Measurements from ENCODE around the gene MAPK12. TPM values are rescaled to one million over a fixed set of nuclear protein-coding genes. Genes with fewer than 3 reads are reported as not detected.

MAPK12 gene
- total and polyA plus RNA-seq, 2 of the 8 experiments (the other 6 are each of a cell fraction or from before 2014, with no cell fraction given) = 17.3 to 20.3 TPM

GRCh38 chr22:50276143-50276542, 14.7 kb upstream of the MAPK12 start:
- Histone ChIP-seq H3K79me2 (ENCODE audit: control insufficient read depth in 1 of 2, insufficient read depth in 2 of 2, low read length in 2 of 2) (no peaks in the 10 kb centered on the region), H2BK15ac (ENCODE audit: low read length) (no peak overlapping the region), H3K23me2 (ENCODE audit: low read depth, low read length) (peaks cover 4% of the 10 kb centered on the region; the same call in 1 of the 2 replicates), H3K4me3 (ENCODE audit: extremely low read depth in 1 of 4, insufficient read depth in 2 of 4, low read depth in 3 of 4, low read length in 4 of 4) (no peak overlapping the region), H3K27me3 (replicated peaks in 1 of 4; ENCODE audit: control insufficient read depth in 3 of 4, extremely low read depth in 1 of 4, insufficient read depth in 3 of 4, low read length in 3 of 4) (peaks cover under 1 to 5% (median 4%) of the 10 kb centered on the region in 4 experiments; a peak in 5 of 7 replicates), H2BK120ac (replicated peaks; ENCODE audit: low read depth, low read length) (no peak overlapping the region), H3K36me3 (ENCODE audit: control insufficient read depth in 2 of 4, insufficient read depth in 4 of 4, low read length in 3 of 4) (peaks cover 15 to 62% (median 39%) of the 10 kb centered on the region in 4 experiments), H4K91ac (replicated peaks; ENCODE audit: insufficient read length, low read length) (no peak overlapping the region), H4K8ac (ENCODE audit: extremely low read depth, insufficient read depth, low read length) (no peak overlapping the region; the same call in 1 of the 2 replicates), H2AFZ (ENCODE audit: low read length) (no peak overlapping the region), H2BK20ac (ENCODE audit: low read length) (no peak overlapping the region), H3K18ac (ENCODE audit: extremely low read depth, low read length) (no peak overlapping the region), H3K4me2 (ENCODE audit: insufficient read depth in 1 of 2, low read depth in 2 of 2, low read length in 2 of 2) (no peak overlapping the region), H3K79me1 (ENCODE audit: low read depth, low read length) (no peaks in the 10 kb centered on the region), H2BK12ac (ENCODE audit: low read depth, low read length) (no peak overlapping the region), H2BK5ac (ENCODE audit: low read depth, low read length) (no peak overlapping the region), H4K20me1 (replicated peaks in 1 of 2; ENCODE audit: control insufficient read depth in 1 of 2, insufficient read depth in 2 of 2, low read length in 2 of 2) (peaks cover 6 to 13% of the 10 kb centered on the region in 2 experiments), H3K4ac (replicated peaks; ENCODE audit: insufficient read length, low read depth, low read length) (no peak overlapping the region), H3K4me1 (replicated peaks in 1 of 4; ENCODE audit: control insufficient read depth in 3 of 4, insufficient read depth in 4 of 4, low read length in 3 of 4) (peaks cover under 1 to 8% (median 4%) of the 10 kb centered on the region in 4 experiments; a peak in 4 of 7 replicates), H2AK5ac (ENCODE audit: low read depth, low read length) (no peak overlapping the region), H3K14ac (ENCODE audit: insufficient read length) (no peak overlapping the region), H3K9ac (replicated peaks in 1 of 4; ENCODE audit: extremely low read depth in 1 of 4, low read depth in 3 of 4, low read length in 3 of 4) (no peak overlapping the region), H3K23ac (ENCODE audit: insufficient read length) (no peak overlapping the region), H4K5ac (ENCODE audit: insufficient read length, low read depth, low read length) (no peak overlapping the region), H3K9me3 (ENCODE audit: insufficient read depth in 2 of 2, low read depth in 1 of 2, low read length in 1 of 2) (peaks cover 7 to 24% of the 10 kb centered on the region in 2 experiments; a peak in 3 of 4 replicates), H3K56ac (replicated peaks; ENCODE audit: insufficient read length, low read depth, low read length) (no peak overlapping the region), H3K27ac (ENCODE audit: low read depth, low read length) (no peak overlapping the region)
- ChIA-PET CTCF (ENCODE audit: partially characterized antibody) (interaction anchor here (0.6 to 6.0 kb wide), 36 partner anchors 9 to 514 kb away, joined by 3 to 39 read pairs (median 4); partner anchors contain the start of genes HDAC10 and MAPK12), POLR2A (ENCODE audit: partially characterized antibody) (interaction anchor here (0.6 to 1.3 kb wide), 5 partner anchors 12 to 74 kb away, joined by 3 read pairs; partner anchors contain the start of gene HDAC10)
- 88% methylated on average over 15 of the region's 25 CpGs; no CpG with 5 or more reads in 1 of the 2 experiments for WGBS, 2 experiments (ENCODE audit: extremely low coverage in 1 of 2, insufficient coverage in 1 of 2, insufficient read length in 1 of 2, insufficient replicate concordance in 2 of 2, low coverage in 1 of 2, low lambda C conversion rate in 2 of 2, missing lambda C conversion rate in 1 of 2)
- DNase-seq (ENCODE audit: low read depth in 1 of 2, low spot score in 2 of 2) (peak in 1 of 2 experiments; percentile 77), FAIRE-seq (no peak)
- TF ChIP-seq RXRA (IDR thresholded peaks at IDR 0.05; ENCODE audit: insufficient read depth, low read depth, low read length) (no peak), SAP30 (IDR thresholded peaks at IDR 0.05; ENCODE audit: insufficient read depth, insufficient replicate concordance, low read length) (no peak), KDM5A (IDR thresholded peaks at IDR 0.05; ENCODE audit: low read length) (no peak)

Measured in H1 (cell line).